Heart left ventricle (tissue), 13 donors: ENCODE data around the gene NR3C2.

ENCODE experiments used
- CTCF ChIP-seq, 12 donors: fragments of 200-600 bp; sonication (generic) in 4 of 12; IDR thresholded peaks; one replicate each; pipeline versions ENCODE4 v1.5.0 to v1.8.0; 2018 to 2022; ENCODE audit warnings: antibody characterized with exemption in 12 of 12, mild to moderate bottlenecking in 5 of 12
- POLR2A ChIP-seq, 2 donors: fragments of 450-650 bp; IDR thresholded peaks; one replicate each; pipeline ENCODE4 v1.6.1; 2017; ENCODE audit warnings: antibody characterized with exemption in 2 of 2, mild to moderate bottlenecking in 2 of 2, moderate library complexity in 2 of 2
- donor health status: ischemic (EF 13 %, LVEDD 7.1; RV severe dilation, severe dysfunction).
- donor health status: DM: no; HTN: yes; CAD: no.
- donor health status: DM: no; HTN: no; CAD: no.
- donor health status: ischemic (EF 25% LVEDD 6.9; RV normal size, moderate dysfunction).
- donor health status: ischemic (EF 25% LVEDD 5.7; RV mildly dilated, moderate dysfunction).
- donor health status: ischemic (EF 35%, LVEDD 5.7; RV mildly dilated, moderate dysfunction).
- donor health status: nonischemic (EF 11% LVEDD 7.7; RV severe dilation, severe dysfunction).
- donor health status: DM: yes; HTN: yes; CAD: no.
- donor health status: PGD.
- donor health status: ischemic (EF 29% LVEDD 5.4; RV normal size, mild dysfunction).
- donor health status: nonischemic (EF 23%, LVEDD 6.1; RV moderate dilation, normal function).

- TF ChIP-seq CTCF (IDR thresholded peaks at IDR 0.05) (no peak), POLR2A (IDR thresholded peaks at IDR 0.05) (no peak)
Observed at GRCh38 chr4:148071009-148071408, 371.2 kb downstream of the NR3C2 start.
